ENCODE data around the gene NDUFS2.
A peak's percentile ranks its signal among the peaks of the same experiment; 100 is the strongest.

The NDUFS2 gene

DNA sequence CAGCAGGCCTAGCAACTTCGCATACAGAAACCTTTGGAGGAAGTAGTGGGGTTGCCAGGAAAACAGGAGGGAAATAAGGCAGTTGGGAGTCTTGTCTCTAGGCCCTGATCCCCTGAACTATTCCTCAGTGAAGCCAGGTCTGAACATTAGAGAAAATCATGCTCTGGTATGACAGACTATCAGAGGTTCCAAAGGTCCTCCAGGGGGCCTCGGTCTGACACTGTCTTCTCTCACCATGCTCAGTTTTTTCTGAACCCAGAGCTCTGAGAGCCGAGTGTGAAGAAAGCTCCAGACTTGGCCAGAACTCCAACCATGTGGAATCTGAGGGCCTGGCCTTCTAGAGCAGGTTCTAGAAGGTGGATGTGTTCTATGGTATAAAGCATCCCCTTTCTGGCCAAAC lies 27.7 kb downstream of the NDUFS2 start:
- Histone ChIP-seq H3K27me3 (ENCODE audit: insufficient read depth, low read length) (no peaks in the 10 kb centered on the region), H3K4me3 (ENCODE audit: low read depth, low read length, poor library complexity, severe bottlenecking) (no peak overlapping the region), H3K4me2 (ENCODE audit: low read length) (no peak overlapping the region), H3K9me3 (ENCODE audit: low read length) (no peaks in the 10 kb centered on the region), H3K79me2 (ENCODE audit: insufficient read depth, low read length) (no peaks in the 10 kb centered on the region), H3F3A (ENCODE audit: insufficient read depth, low read length) (no peaks in the 10 kb centered on the region), H3K4me1 (ENCODE audit: insufficient read depth, low read length, severe bottlenecking) (peaks cover 23% of the 10 kb centered on the region), H4K20me1 (ENCODE audit: insufficient read depth, low read length) (no peaks in the 10 kb centered on the region), H2AFZ (ENCODE audit: low read length) (no peak overlapping the region), H3K9ac (ENCODE audit: low read length) (no peak overlapping the region), H3K27ac (ENCODE audit: low read depth, low read length, poor library complexity, severe bottlenecking) (no peak overlapping the region), H3K36me3 (ENCODE audit: insufficient read depth, low read length) (peaks cover 32% of the 10 kb centered on the region), H3K9me2 (ENCODE audit: low read depth, low read length) (no peaks in the 10 kb centered on the region)
- TF ChIP-seq, protein P1, sequence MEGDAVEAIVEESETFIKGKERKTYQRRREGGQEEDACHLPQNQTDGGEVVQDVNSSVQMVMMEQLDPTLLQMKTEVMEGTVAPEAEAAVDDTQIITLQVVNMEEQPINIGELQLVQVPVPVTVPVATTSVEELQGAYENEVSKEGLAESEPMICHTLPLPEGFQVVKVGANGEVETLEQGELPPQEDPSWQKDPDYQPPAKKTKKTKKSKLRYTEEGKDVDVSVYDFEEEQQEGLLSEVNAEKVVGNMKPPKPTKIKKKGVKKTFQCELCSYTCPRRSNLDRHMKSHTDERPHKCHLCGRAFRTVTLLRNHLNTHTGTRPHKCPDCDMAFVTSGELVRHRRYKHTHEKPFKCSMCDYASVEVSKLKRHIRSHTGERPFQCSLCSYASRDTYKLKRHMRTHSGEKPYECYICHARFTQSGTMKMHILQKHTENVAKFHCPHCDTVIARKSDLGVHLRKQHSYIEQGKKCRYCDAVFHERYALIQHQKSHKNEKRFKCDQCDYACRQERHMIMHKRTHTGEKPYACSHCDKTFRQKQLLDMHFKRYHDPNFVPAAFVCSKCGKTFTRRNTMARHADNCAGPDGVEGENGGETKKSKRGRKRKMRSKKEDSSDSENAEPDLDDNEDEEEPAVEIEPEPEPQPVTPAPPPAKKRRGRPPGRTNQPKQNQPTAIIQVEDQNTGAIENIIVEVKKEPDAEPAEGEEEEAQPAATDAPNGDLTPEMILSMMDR (IDR thresholded peaks at IDR 0.05; ENCODE audit: low read length): peak; percentile 37; the same call in 1 of the 2 replicates
- no peak for TF ChIP-seq EZH2 (IDR thresholded peaks at IDR 0.05; ENCODE audit: borderline replicate concordance, low read length)

GRCh38 chr1:161230762-161231161 lies 28.6 kb downstream of the NDUFS2 start:
- Histone ChIP-seq H3K4me2 (ENCODE audit: low read length) (no peak overlapping the region), H3K9me2 (ENCODE audit: low read depth, low read length) (no peaks in the 10 kb centered on the region), H3K4me3 (ENCODE audit: low read depth, low read length, poor library complexity, severe bottlenecking) (no peak overlapping the region), H3F3A (ENCODE audit: insufficient read depth, low read length) (no peaks in the 10 kb centered on the region), H3K9me3 (ENCODE audit: low read length) (no peaks in the 10 kb centered on the region), H3K27me3 (ENCODE audit: insufficient read depth, low read length) (no peaks in the 10 kb centered on the region), H4K20me1 (ENCODE audit: insufficient read depth, low read length) (no peaks in the 10 kb centered on the region), H2AFZ (ENCODE audit: low read length) (no peak overlapping the region), H3K9ac (ENCODE audit: low read length) (no peak overlapping the region), H3K27ac (ENCODE audit: low read depth, low read length, poor library complexity, severe bottlenecking) (no peak overlapping the region), H3K36me3 (ENCODE audit: insufficient read depth, low read length) (peaks cover 32% of the 10 kb centered on the region), H3K79me2 (ENCODE audit: insufficient read depth, low read length) (no peaks in the 10 kb centered on the region), H3K4me1 (ENCODE audit: insufficient read depth, low read length, severe bottlenecking) (peaks cover 16% of the 10 kb centered on the region)
- TF ChIP-seq, protein P1 (IDR thresholded peaks at IDR 0.05; ENCODE audit: low read length): no peak
- no peak for TF ChIP-seq EZH2 (IDR thresholded peaks at IDR 0.05; ENCODE audit: borderline replicate concordance, low read length)

- Histone ChIP-seq H3K27me3 (ENCODE audit: insufficient read depth, low read length) (no peaks in the 10 kb centered on the region), H3K4me3 (ENCODE audit: low read depth, low read length, poor library complexity, severe bottlenecking) (no peak overlapping the region), H3F3A (ENCODE audit: insufficient read depth, low read length) (no peaks in the 10 kb centered on the region), H4K20me1 (ENCODE audit: insufficient read depth, low read length) (no peaks in the 10 kb centered on the region), H3K4me2 (ENCODE audit: low read length) (no peak overlapping the region), H3K36me3 (ENCODE audit: insufficient read depth, low read length) (peaks cover 29% of the 10 kb centered on the region), H3K9me2 (ENCODE audit: low read depth, low read length) (no peaks in the 10 kb centered on the region), H3K9ac (ENCODE audit: low read length) (no peak overlapping the region), H3K4me1 (ENCODE audit: insufficient read depth, low read length, severe bottlenecking) (no peaks in the 10 kb centered on the region), H3K79me2 (ENCODE audit: insufficient read depth, low read length) (no peaks in the 10 kb centered on the region), H3K9me3 (ENCODE audit: low read length) (no peaks in the 10 kb centered on the region), H3K27ac (ENCODE audit: low read depth, low read length, poor library complexity, severe bottlenecking) (no peak overlapping the region), H2AFZ (ENCODE audit: low read length) (no peak overlapping the region)
- TF ChIP-seq, protein P1 (IDR thresholded peaks at IDR 0.05; ENCODE audit: low read length): no peak
- TF ChIP-seq EZH2 (IDR thresholded peaks at IDR 0.05; ENCODE audit: borderline replicate concordance, low read length): no peak
These were observed 30.9 kb downstream of the NDUFS2 start for GRCh38 chr1:161233102-161233501.
